Umbilical cord (tissue), 2 donors: ENCODE data around the gene AKR1C1. TPM values are rescaled to one million over a fixed set of nuclear protein-coding genes. Genes with fewer than 3 reads are reported as not detected.
A peak's percentile ranks its signal among the peaks of the same experiment; 100 is the strongest.
"Not testable (repeated sequence)": the region's sequence is repeated elsewhere in the genome, so short reads cannot be mapped to it uniquely, and the experiment has no call there.

Source experiments
- DNase-seq: peaks from one replicate; pipeline ENCODE4 v3.0.0-alpha.2; 2015; ENCODE audit warnings: low spot score
- total RNA-seq: library from RNA; depleted of rRNA; stranded (reverse); fragments of >200 nt; gene quantifications from one replicate; pipeline ENCODE4 v1.2.3, GENCODE V29; 2014; ENCODE audit warnings: low replicate concordance; ENCODE audit not compliant: insufficient read depth

AKR1C1 gene
- total RNA-seq, 1 donor from 2014 or later, result 11.8 TPM

DNA sequence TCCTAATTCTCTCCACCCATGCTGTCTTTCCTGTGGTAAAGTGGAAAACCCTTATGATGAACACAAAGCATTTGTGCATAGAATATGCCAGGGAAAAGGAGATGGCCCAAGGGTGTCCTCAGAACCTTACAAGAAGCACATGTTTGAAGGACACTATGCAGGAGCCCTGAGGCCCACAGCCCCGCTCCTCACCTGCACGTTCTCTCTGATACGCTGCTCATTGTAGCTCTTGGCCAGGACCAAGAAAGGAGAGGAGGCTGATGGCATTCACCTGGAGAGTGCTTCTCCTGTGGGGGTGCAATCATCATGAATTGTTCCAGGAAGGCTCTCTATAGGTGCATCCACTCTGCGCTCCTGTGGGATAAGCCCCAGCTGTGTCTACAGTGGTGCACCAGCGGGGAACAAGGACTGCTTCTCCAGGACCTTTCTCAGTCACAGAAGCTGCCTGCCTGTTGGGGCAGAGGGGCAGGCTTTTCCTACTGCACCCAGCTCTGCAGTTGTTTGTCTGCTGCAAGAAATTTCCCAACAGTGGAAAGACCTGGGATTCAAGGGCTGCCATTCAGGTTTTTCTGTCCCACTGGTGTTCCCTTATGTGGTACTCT lies 20.5 kb downstream of the AKR1C1 start:
- DNase-seq, result no peak

DNA sequence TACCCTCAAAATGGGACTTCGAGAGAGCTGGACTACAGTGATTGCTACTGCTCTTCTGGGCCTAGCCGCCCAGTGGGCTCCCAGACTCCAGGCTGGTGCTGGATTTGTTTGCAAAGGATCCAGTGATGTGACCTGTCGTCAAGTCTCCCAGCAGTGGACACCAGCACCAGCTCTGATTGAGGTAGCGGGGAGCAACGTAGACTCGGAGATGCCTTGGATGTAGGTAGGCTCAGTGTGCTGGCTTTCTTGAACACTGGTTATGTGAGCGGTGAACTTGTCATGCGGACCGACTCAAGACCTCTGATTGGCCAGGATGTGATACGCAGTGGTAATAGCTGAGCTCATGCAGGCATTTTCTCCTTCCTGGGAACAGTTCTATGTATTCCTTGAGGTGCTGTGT lies 21.0 kb downstream of the AKR1C1 start:
- DNase-seq, result no peak

DNA sequence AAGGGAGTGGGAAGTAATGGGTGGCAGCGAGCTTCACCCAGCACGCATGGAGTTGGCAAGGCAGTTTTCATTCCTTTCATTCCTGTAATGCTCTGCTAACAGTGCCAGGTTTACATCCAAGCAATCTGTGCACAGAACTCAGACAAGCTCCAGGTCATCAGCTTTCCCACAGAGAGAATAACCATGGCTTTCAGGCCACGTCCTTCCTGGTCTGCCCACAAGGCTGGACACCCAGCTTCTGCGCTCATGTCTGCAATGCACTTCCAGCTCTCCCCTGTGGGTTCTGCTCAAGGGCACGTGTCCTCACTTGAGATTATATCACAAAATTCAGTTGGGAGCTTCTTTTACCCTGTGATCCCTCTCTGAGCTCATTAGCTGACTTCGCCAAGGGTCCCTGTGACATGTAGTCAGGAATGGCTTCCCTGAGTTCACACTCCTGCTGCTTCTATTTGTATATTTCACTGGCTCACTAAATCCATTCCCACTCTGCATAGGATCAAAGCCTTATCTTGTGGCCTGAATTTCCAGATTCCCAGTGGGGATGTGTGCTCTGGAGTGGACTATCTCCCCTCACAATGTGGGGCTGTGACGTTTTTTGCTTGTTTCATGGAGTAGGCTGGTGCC lies 21.9 kb downstream of the AKR1C1 start:
- DNase-seq, result peak; percentile 24

DNA sequence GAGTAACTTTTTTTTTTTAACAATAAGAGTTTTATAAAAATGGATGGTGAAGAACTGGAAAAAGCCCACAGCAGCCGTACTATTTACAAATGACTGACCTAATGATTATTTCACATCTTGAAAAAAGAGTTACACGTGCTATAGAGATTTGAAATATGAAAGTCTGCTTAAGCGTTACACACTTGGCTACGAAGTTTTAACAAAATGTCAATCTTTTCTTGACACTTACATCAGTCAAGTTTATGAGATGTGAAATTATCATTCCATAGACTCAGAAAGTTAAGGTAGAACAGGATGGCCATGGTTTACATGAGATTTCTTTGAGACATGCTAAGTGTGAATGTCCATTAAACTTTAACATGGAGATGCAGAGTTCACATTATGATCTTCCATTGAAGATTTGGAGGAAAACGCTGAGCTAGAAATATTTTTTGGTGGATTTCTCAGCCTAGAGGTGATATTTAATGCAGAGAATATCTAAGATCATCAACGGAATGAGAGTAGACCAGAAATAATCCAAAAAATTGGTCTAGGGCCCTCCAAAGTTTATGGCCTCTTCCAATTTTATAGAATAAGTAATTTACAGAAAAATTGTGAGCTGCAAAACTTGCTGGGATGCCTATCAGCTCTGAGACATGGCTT lies 24.9 kb downstream of the AKR1C1 start:
- DNase-seq, result not testable (repeated sequence)

DNA sequence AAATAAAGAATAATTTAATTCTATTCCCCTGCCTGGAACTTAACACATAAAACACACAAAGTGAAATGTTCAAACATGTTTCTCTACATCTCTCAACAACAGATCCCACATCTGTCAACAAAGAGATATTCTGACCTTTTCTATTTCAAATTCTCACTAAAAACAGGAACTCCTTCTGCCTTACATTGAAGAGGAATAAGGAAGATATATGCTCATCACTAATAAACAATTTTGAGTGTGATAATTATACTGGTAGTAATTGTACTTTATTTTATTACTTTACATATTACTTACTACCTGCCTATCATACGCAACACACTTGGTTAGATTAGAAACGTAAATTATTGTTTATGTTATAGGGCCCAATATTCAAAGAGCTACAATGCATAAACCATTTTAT lies 27.0 kb downstream of the AKR1C1 start:
- DNase-seq, result no peak

DNA sequence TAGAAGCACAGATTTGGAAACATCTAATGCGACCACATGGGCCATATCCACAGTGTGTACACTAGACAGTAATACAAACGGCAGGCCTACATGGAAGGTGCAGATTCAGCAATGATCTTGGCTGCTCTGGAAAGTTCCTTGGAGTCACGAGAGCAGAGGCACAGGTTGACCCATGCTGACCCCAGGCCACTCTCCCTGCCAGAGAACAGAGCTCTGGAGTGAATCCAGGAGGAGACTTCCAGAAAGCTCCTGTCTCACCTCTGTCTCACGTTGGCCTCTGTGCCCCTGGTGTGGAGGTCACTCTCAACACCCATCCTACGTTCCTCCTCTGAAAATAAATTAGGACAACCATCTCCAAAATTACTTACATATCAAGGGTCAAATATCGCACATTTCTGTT lies 28.2 kb downstream of the AKR1C1 start:
- not testable (repeated sequence) for DNase-seq

DNA sequence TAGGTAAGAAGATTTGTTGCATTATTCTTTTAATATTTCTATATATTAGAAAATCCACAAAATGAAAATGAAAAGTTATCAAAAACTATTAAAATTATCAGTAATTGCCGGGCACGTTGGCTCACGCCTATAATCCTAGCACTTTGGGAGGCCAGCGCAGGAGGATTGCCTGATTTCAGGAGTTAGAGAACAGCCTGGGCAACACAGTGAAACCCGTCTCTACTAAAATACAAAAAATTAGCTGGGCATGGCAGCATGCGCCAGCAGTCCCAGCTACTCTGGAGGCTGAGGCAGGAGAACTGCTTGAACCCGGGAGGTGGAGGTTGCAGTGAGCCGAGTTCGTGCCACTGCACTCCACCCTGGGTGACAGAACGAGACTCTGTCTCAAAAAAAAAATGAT lies 29.3 kb downstream of the AKR1C1 start:
- DNase-seq, result not testable (repeated sequence)

DNA sequence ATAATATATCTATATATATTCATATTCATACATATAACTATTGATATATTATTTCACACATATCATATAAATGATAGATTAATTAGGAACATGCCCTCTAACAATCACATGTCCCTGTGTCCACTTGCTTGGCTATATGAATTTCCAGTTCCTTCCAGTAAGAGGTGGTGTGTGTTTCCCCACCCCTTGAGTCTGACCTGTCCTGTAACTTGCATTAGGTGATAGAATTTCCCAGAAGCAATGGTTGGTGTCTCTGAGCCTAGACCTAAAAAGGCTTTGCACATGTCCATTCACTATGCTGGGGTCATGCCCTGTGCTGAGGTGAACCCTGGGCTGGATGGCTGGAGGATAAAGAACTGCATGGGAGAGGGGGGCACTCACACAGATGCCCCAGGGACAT lies 31.0 kb downstream of the AKR1C1 start:
- not testable (repeated sequence) for DNase-seq

DNA sequence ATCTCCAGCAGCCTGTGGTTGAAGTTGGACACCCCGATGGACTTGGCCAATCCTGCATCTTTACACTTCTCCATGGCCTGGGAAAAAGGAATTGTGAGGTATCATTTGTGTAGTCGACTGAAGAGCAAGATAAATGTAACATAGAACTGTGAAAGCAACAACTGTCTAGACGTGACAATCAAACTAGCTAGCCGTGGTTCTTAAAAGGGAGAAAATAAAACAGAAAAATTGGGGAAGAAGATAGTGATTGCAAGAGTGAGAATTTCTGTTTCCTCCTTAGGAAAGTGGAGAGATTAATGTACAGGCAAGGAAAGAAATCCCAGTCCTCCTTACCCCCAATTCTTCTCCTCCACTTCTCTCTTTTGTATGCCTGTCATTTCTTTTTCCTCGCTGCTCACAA lies 35.5 kb downstream of the AKR1C1 start:
- no peak for DNase-seq

DNA sequence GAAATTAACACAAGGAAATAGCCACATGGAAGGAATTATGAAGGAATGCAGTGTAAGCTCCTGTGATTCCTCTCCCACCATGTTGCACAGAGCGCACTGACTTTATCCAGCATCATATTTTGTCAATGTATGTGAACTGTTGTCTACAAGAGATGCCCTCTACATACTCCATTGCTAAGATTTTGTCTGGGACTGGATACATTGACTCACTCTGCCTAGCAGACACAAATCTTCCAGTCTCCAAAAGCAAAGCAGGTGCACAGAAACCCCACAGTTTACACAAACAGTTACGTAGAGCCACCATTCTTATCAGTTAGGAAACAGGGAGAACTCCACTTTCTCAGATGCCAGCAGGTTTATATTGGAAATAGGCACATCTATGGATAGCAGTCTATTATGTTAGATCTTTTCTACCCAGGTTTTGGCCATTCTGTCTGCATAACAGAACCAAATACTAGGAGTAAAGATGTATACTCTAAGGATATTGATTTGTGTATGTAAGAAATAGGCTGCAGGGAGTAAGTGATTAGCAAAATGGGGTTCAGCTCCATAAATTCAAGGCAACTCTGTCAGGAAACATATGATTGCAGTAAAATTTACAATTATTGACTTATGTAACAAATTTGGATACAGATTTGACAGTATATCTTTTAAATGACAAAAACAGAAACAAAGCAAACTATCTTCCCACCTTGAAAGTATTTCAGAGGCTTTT lies 39.0 kb downstream of the AKR1C1 start:
- DNase-seq, result no peak

DNA sequence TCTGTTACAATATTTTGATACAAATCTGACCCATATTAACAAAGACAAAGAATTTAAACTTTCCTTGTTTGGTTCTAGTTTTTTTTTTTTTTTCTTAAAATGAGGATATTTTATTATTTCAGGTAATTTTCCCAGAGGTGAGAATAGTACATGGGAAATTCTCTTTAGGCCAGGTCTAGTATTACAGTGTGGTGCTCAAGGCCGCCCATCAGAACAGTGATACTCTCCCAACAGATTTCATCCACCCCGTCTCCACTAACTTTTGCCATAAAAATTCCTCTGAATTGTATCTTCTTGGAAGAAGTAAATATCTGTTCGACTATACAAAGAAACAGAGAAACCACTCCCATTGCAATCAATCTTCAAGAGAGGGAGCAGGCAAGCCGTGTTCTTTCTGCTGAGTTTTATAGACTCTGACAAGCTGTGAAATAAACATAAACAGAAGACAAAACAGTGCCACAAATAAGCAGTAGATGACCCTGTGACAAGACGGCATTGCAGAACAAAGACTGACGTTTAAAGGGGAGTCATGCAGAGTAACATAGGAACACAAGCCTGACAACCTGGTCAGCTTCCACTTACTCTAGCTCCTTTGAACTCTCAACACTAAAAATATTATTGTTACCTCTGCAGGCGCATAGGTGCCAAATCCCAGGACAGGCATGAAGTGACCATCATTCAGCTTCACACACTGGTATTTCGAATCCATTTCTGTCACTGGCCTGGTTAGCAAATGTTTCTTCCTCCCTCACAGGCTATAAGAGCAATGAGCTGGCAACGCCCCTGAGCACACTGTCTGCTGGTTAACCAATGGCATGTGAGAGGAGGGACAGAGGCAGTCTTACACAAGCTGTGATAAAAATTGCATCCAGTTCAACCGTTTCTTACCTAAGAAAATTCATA lies 40.2 kb downstream of the AKR1C1 start, which contains the start of gene AKR1C2:
TSS of gene AKR1C2 (minus strand) at position 731 of the 903 bp plus-strand sequence. CDS start at position 709, 22 bp downstream.
- DNase-seq, result not testable (repeated sequence)

DNA sequence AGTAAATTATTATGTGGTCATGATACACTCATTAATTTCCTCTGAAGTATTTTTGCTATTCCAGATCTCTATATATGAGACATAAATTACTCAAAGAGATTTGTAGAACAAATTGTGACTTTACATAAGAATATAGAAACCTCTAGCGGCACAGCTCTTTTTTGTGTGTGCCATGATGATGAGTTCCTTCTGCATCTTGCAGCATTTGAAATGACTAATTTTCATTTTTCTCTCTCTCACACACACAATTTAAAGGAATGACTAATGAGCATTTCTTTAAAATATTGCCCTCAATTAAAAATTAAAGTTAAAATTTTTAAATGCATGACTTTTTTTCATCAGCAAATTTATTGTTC lies 40.8 kb downstream of the AKR1C1 start:
- DNase-seq, result not testable (repeated sequence)

DNA sequence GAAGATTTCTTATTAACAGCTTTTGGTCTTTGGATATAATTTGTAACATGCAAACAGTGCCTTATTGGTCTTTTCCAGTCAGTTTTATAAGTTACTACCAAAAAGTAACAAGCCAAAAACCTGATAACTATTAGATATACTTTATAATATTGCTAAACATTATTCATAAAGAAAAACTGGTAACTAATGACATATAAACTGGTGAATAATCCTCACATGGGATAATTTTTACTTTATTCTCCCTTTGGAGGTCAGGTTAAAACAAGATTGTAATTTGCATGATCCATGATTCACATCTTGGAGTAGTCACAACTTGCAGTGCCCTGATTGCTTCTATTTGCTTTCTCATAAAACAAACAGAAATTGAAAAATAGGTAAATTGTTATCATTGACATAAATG lies 41.3 kb downstream of the AKR1C1 start:
- not testable (repeated sequence) for DNase-seq

DNA sequence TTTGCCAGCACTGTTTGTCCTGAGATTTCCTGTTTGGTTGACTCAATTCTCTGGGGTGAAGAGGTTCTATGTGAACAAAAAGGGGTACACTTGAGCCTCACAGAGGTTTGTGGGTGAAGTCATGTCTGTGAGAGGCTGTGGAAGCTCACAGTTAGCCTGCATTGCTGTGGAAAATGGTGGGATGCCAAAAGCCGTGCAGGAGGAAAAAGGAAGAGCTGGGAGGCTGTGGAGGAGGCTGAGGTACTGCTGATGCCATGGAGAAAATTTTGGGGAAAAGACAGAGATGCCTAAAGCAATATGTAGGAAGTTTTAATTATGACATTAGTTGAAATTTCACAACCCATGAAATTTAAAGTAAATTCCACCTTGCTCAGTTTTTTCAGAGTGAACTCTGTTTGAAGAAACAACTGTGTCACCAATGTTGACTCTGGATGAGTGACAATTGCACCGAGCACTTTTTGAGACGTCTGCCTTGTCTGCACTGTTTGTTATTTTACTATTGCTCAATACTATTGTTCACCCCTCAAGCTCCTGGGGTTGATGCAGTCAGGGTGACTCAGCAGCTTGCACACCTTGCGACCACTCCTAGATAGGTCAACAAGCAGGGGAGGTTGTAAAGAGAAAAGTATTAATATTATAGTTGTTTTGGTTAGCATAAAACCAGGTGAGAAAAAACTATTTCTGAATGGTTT lies 45.8 kb downstream of the AKR1C1 start:
- DNase-seq, result not testable (repeated sequence)

DNA sequence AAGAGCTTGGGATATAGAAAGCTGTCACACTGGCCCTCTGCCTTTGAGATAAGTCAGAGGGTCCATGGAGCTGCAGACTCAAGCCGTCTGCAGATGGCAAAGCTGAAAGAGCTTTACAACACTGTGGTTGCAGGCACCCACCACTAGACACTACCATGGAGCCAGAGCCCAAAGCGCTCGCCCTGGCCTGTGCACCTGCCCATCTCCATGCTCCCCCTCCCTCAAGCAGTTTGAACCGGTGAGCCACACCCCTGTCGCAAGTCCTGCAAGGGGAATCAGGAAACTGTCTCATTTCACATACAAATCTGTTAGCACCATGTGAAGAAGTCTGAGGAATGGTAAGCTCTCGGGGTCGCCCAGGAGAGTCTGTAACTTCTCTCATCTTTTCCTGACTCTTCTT lies 46.8 kb downstream of the AKR1C1 start:
- DNase-seq, result not testable (repeated sequence)

DNA sequence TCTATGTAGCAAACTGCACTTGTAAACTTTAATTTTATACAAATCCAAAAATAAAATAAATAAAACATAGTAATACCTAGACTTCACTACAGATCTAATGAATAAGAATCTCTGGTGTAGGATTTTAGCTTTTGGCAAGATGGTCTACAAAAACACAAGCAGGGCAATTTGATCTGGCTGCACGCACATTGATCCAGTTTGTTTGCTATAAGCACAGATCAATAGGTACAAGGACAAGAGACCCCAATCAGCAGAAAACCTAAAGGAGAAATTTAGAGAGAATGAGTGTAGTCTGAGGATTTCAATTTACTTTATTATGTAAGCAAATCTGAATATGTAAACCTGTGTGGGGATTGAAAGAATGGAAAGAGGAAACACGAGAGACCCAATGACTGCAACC lies 48.2 kb downstream of the AKR1C1 start:
- not testable (repeated sequence) for DNase-seq

DNA sequence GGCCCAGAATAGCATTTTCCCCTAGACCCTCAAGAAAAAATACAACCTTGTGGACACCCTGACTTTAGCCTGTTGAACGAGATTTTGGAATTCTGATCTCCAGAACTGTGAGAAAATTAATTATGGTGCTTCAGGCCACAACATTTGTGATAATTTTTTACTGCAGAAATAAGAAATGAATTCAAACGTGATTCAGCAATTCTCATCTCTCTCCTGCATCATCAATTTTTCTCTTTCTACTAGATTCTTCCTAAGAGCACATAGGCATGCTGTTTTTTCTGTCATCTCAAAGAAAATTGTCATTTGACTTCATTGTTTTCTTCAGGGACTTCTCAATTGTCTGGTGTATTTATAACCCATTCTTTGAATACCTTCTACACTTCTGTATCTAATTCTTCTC lies 49.4 kb downstream of the AKR1C1 start:
- DNase-seq, result no peak

DNA sequence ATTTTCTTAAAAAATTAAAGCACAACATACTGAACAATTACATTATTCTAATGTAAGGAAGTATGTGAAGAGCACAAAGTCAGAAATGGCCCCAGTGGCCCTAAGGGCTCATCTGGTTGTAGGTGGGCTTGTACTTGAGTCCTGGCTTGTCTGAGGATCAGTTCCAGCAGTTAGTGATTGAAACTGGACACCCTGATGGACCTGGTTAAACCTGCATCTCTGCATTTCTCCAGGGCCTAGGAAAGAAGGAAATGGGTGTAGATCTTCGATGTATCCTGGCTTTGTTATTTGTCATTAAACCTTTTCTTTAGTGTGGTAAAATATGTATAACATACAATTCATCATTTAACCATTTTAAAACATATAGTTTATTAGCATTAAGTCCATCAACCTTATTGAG lies 50.2 kb downstream of the AKR1C1 start:
- DNase-seq, result peak; percentile 35

DNA sequence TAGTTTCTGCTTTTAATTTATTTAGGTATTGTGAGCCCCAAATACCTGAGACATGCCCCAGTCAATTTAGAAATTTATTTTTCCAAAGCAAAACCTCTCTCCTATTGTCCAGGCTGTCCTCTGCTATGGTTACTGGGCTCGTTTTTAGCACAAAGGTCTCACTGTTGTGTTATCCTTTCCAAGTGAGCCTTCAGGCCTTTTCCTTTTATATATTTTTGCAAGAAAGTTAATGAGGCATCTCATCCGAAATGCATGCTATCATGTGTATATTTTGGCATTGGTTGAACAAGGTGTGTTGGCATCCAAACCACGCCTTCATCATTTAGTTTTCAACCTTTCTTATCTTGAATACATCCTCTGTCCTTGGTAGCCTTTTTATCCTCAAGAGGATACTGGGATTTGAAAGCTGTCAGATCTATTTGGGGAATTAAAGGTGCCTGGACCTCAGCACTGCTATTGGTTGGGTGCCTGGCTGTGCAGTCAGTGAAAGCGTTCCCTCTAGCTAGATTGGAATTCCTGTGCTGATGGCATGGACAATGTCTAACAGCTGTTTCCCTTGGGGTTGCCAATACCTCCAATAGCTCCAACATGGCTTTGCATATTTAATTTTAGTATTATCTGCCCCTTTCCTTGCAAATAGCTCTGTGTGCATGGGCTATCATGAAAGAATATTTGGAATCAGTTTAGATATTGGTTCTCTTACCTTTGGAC lies 51.1 kb downstream of the AKR1C1 start:
- not testable (repeated sequence) for DNase-seq

DNA sequence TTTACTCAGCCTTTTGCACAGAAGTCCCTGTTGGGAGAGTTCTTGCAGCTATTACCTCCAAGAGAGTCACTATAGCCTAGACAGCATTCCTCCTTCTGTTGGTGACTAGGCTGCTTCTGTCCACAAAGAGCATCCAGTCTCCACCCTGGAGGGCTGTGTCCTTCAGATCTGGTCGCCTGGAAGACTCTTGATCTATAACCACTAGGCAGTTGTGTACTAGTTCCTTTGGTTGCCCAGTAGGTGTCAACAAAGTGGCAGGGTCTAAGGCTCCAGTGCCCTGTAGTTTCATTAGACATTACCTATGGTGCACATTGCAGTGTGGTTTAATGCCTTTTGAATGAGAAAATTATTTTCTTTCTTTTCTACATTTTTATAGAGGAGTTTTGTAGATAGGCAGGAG lies 51.7 kb downstream of the AKR1C1 start:
- no peak for DNase-seq
